GM19395 (cell line): Measurements from ENCODE around the gene CYP2U1.
"Not testable (repeated sequence)": the region's sequence is repeated elsewhere in the genome, so short reads cannot be mapped to it uniquely, and the experiment has no call there.

ENCODE experiments used
- ATAC-seq: cut with Tn5 transposase; IDR thresholded peaks from one replicate; pipeline ENCODE4 v1.9.1; 2021; ENCODE audit warnings: mild to moderate bottlenecking, moderate library complexity; ENCODE audit not compliant: unreplicated experiment

CYP2U1 gene

GRCh38 chr4:107917500-107917899, 13.8 kb upstream of the CYP2U1 start:
- no peak for ATAC-seq

- no peak for ATAC-seq
These were observed 8.6 kb upstream of the CYP2U1 start for GRCh38 chr4:107922486-107923473.

- not testable (repeated sequence) for ATAC-seq
These were observed 5.6 kb upstream of the CYP2U1 start for GRCh38 chr4:107925713-107926112.

GRCh38 chr4:107926875-107927274, 4.5 kb upstream of the CYP2U1 start:
- not testable (repeated sequence) for ATAC-seq

GRCh38 chr4:107931775-107932321, 499 bp downstream of the CYP2U1 start:
- peak; percentile 37 for ATAC-seq

GRCh38 chr4:107935246-107935645, 3.9 kb downstream of the CYP2U1 start:
- no peak for ATAC-seq

GRCh38 chr4:107937040-107937439, 5.7 kb downstream of the CYP2U1 start:
- no peak for ATAC-seq

GRCh38 chr4:107939307-107939706, 8.0 kb downstream of the CYP2U1 start:
- ATAC-seq = no peak

- no peak for ATAC-seq
These were observed 14.5 kb downstream of the CYP2U1 start for GRCh38 chr4:107945809-107946208.

- no peak for ATAC-seq
These were observed 19.6 kb downstream of the CYP2U1 start for GRCh38 chr4:107950746-107951540.

GRCh38 chr4:107951551-107951950, 20.2 kb downstream of the CYP2U1 start:
- ATAC-seq = no peak

- ATAC-seq = no peak
These were observed 24.7 kb downstream of the CYP2U1 start for GRCh38 chr4:107956011-107956410.

- ATAC-seq = no peak
These were observed 35.6 kb downstream of the CYP2U1 start for GRCh38 chr4:107966903-107967302.

GRCh38 chr4:107967519-107967918, 36.2 kb downstream of the CYP2U1 start:
- ATAC-seq = not testable (repeated sequence)

- ATAC-seq = not testable (repeated sequence)
These were observed 36.6 kb downstream of the CYP2U1 start for GRCh38 chr4:107967921-107968320.

- no peak for ATAC-seq
These were observed 38.9 kb downstream of the CYP2U1 start for GRCh38 chr4:107970063-107970798.

- no peak for ATAC-seq
These were observed 41.3 kb downstream of the CYP2U1 start for GRCh38 chr4:107972605-107973004.

- no peak for ATAC-seq
These were observed 43.2 kb downstream of the CYP2U1 start for GRCh38 chr4:107974523-107974922.

GRCh38 chr4:107977482-107977881, 46.1 kb downstream of the CYP2U1 start:
- no peak for ATAC-seq

GRCh38 chr4:107977966-107978705, 46.8 kb downstream of the CYP2U1 start:
- no peak for ATAC-seq
